GM20431 (cell line): Measurements from ENCODE around the gene MKLN1.
"Not testable (repeated sequence)": the region's sequence is repeated elsewhere in the genome, so short reads cannot be mapped to it uniquely, and the experiment has no call there.

Experiments used
- in situ Hi-C: fragments of 300-500 bp; cut with MseI, MboI; formaldehyde crosslinking; loops from one replicate; pipeline ENCODE4 v1.15.0; 2020; ENCODE audit warnings: low sequenced_read_pairs; ENCODE audit not compliant: unreplicated experiment

The MKLN1 gene

GRCh38 chr7:131509781-131510180, 182.1 kb downstream of the MKLN1 start:
- in situ Hi-C loops: no loop called here

- in situ Hi-C loops: no loop called here
Observed at GRCh38 chr7:131511071-131511470, 183.4 kb downstream of the MKLN1 start.

- in situ Hi-C loops: no loop called here
Observed at GRCh38 chr7:131511774-131512535, 184.3 kb downstream of the MKLN1 start.

- in situ Hi-C loops: no loop called here
Observed at GRCh38 chr7:131513245-131514061, 185.8 kb downstream of the MKLN1 start.

- in situ Hi-C loops: not testable (repeated sequence)
Observed at GRCh38 chr7:131515471-131515870, 187.8 kb downstream of the MKLN1 start.

- in situ Hi-C loops: no loop called here
Observed at GRCh38 chr7:131517218-131517923, 189.7 kb downstream of the MKLN1 start.

- in situ Hi-C loops: no loop called here
Observed at GRCh38 chr7:131518626-131519025, 190.9 kb downstream of the MKLN1 start.

- in situ Hi-C loops: no loop called here
Observed at GRCh38 chr7:131521651-131522163, 194.0 kb downstream of the MKLN1 start.

GRCh38 chr7:131522325-131522930, 194.8 kb downstream of the MKLN1 start:
- in situ Hi-C loops: no loop called here

GRCh38 chr7:131524115-131524514, 196.4 kb downstream of the MKLN1 start:
- in situ Hi-C loops: no loop called here

- in situ Hi-C loops: no loop called here
Observed at GRCh38 chr7:131524703-131525102, 197.0 kb downstream of the MKLN1 start.

GRCh38 chr7:131525820-131526219, 198.1 kb downstream of the MKLN1 start:
- in situ Hi-C loops: no loop called here

- in situ Hi-C loops: no loop called here
Observed at GRCh38 chr7:131527456-131527855, 199.8 kb downstream of the MKLN1 start.

GRCh38 chr7:131529179-131529578, 201.5 kb downstream of the MKLN1 start:
- in situ Hi-C loops: no loop called here

- in situ Hi-C loops: no loop called here
Observed at GRCh38 chr7:131529617-131530016, 201.9 kb downstream of the MKLN1 start.

- in situ Hi-C loops: no loop called here
Observed at GRCh38 chr7:131530137-131530536, 202.5 kb downstream of the MKLN1 start.

- in situ Hi-C loops: no loop called here
Observed at GRCh38 chr7:131532570-131533091, 205.0 kb downstream of the MKLN1 start.

- in situ Hi-C loops: no loop called here
Observed at GRCh38 chr7:131533151-131533559, 205.5 kb downstream of the MKLN1 start.

GRCh38 chr7:131533566-131534561, 206.2 kb downstream of the MKLN1 start:
- in situ Hi-C loops: no loop called here
